Keratinocyte (primary cell): ENCODE data around the gene B3GALT6. TPM values are rescaled to one million over a fixed set of nuclear protein-coding genes. Genes with fewer than 3 reads are reported as not detected.

Source experiments
- DNase-seq: peaks from one replicate; pipeline ENCODE4 v3.0.0-alpha.2; 2011; ENCODE audit warnings: low read depth, missing footprints, low spot score
- FAIRE-seq: peaks from 2 replicates; lab custom pipeline; 2011; peaks lifted over from hg19 to GRCh38; lab: Jason Lieb, UNC
- H2AFZ ChIP-seq: 2 replicates; pipeline ENCODE4 v1.6.0; 2012; ENCODE audit warnings: low read length, control low read depth, inconsistent platforms; ENCODE audit not compliant: control insufficient read depth
- H3K27ac ChIP-seq: 2 replicates; pipeline ENCODE4 v1.5.1; 2011; ENCODE audit warnings: low read length; ENCODE audit not compliant: control insufficient read depth, insufficient read depth
- H3K27me3 ChIP-seq: 3 replicates; pipeline ENCODE4 v1.6.0; 2011; ENCODE audit warnings: low read length; ENCODE audit not compliant: control insufficient read depth, insufficient read depth; ENCODE audit errors: extremely low read depth
- H3K36me3 ChIP-seq, 2 experiments: 2 replicates in 1 of 2; 3 replicates in 1 of 2; pipeline ENCODE4 v1.5.1; 2011; ENCODE audit warnings: low read length in 2 of 2, mild to moderate bottlenecking in 1 of 2; ENCODE audit not compliant: control insufficient read depth in 2 of 2, insufficient read depth in 2 of 2; ENCODE audit errors: extremely low read depth in 1 of 2
- H3K4me1 ChIP-seq: 3 replicates; pipeline ENCODE4 v1.5.1; 2011; ENCODE audit warnings: low read length; ENCODE audit not compliant: control insufficient read depth, insufficient read depth; ENCODE audit errors: extremely low read depth
- H3K4me2 ChIP-seq: 3 replicates; pipeline ENCODE4 v1.6.0; 2011; ENCODE audit warnings: low read depth, low read length; ENCODE audit not compliant: control insufficient read depth, insufficient read depth; ENCODE audit errors: extremely low read depth
- H3K4me3 ChIP-seq, 3 experiments: fragments of 200-600 bp in 1 of 3; sonication (generic) in 1 of 3; 2 replicates in 2 of 3; 3 replicates in 1 of 3; pipeline ENCODE4 v1.5.1; 2011 to 2016; ENCODE audit warnings: low read length in 3 of 3, mild to moderate bottlenecking in 3 of 3, control low read depth in 2 of 3, inconsistent platforms in 1 of 3, low read depth in 1 of 3, mixed read lengths in 1 of 3, mixed run types in 1 of 3, moderate library complexity in 1 of 3; ENCODE audit not compliant: control insufficient read depth in 2 of 3, insufficient read depth in 2 of 3; ENCODE audit errors: extremely low read depth in 1 of 3
- H3K79me2 ChIP-seq: 2 replicates; pipeline ENCODE4 v1.6.0; 2012; ENCODE audit warnings: low read length; ENCODE audit not compliant: control insufficient read depth, insufficient read depth
- H3K9ac ChIP-seq: 3 replicates; pipeline ENCODE4 v1.6.0; 2011; ENCODE audit warnings: low read length; ENCODE audit not compliant: control insufficient read depth, insufficient read depth; ENCODE audit errors: extremely low read depth
- H3K9me1 ChIP-seq: 3 replicates; pipeline ENCODE4 v1.6.0; 2011; ENCODE audit warnings: low read length; ENCODE audit not compliant: control insufficient read depth, insufficient read depth; ENCODE audit errors: extremely low read depth
- H3K9me3 ChIP-seq: 2 replicates; pipeline ENCODE4 v1.5.1; 2012; ENCODE audit warnings: low read depth, low read length; ENCODE audit not compliant: control insufficient read depth
- H4K20me1 ChIP-seq: 3 replicates; pipeline ENCODE4 v1.6.0; 2011; ENCODE audit warnings: low read length; ENCODE audit not compliant: control insufficient read depth, insufficient read depth; ENCODE audit errors: extremely low read depth
- CTCF ChIP-seq, 3 experiments: IDR thresholded peaks in 1 of 3; conservative IDR thresholded peaks in 1 of 3; optimal IDR thresholded peaks in 1 of 3; 2 replicates in 2 of 3; 3 replicates in 1 of 3; pipeline versions ENCODE3 to v1.5.1; 2011; ENCODE audit warnings: low read length in 3 of 3, mild to moderate bottlenecking in 3 of 3, moderate library complexity in 2 of 3, control low read depth in 1 of 3, inconsistent platforms in 1 of 3; ENCODE audit not compliant: insufficient read depth in 2 of 3; ENCODE audit errors: extremely low read depth in 1 of 3
- EZH2 ChIP-seq: IDR thresholded peaks from one replicate; pipeline ENCODE4 v1.6.1; 2012; ENCODE audit warnings: inconsistent platforms, mild to moderate bottlenecking, low read length, moderate library complexity
- dilution Hi-C: fragments of 300-500 bp; cut with MboI; formaldehyde crosslinking; loops from one replicate; pipeline ENCODE4 v1.7.0; 2020; ENCODE audit warnings: low sequenced_read_pairs; ENCODE audit not compliant: extremely low pct_ligation_motif_present
- polyA plus RNA-seq, 5 experiments: library from polyadenylated mRNA; depleted of rRNA in 3 of 5; stranded (reverse) in 3 of 5; stranded (forward) in 1 of 5; unstranded in 1 of 5; fragments of >200 nt; gene quantifications; 1 replicate in 1 of 5; 2 replicates in 3 of 5; 3 replicates in 1 of 5; pipeline versions ENCODE4 v1.2.1 to v1.2.3, GENCODE V29; 2011 to 2012; ENCODE audit warnings: missing spikeins in 2 of 5, low read depth in 1 of 5, low replicate concordance in 1 of 5

B3GALT6 gene
- polyA plus RNA-seq, 1 donor (not counting 4 experiments of a cell fraction or from before 2014, with no cell fraction given), result 6.8 TPM

GRCh38 chr1:1211541-1212441, 20.2 kb upstream of the B3GALT6 start:
- Histone ChIP-seq H4K20me1 (no peaks in the 10 kb centered on the region), H3K36me3 (peaks cover 0 to 5% of the 10 kb centered on the region in 2 experiments), H3K4me1 (peaks cover under 1% of the 10 kb centered on the region), H3K9me1 (peaks cover 2% of the 10 kb centered on the region), H3K9me3 (no peaks in the 10 kb centered on the region), H3K9ac (no peak overlapping the region), H3K79me2 (no peaks in the 10 kb centered on the region), H3K4me3 (no peak overlapping the region), H3K27ac (no peak overlapping the region), H3K27me3 (peaks cover 8% of the 10 kb centered on the region), H3K4me2 (no peak overlapping the region), H2AFZ (no peak overlapping the region)
- DNase-seq (no peak), FAIRE-seq (no peak)
- dilution Hi-C loops, result no loop called here
- TF ChIP-seq EZH2 (no peak), CTCF (optimal IDR thresholded peaks at IDR 0.05 in 1 of 3, IDR thresholded peaks at IDR 0.05 in 1 of 3, conservative IDR thresholded peaks at IDR 0.05 in 1 of 3; ENCODE audit: extremely low read depth in 1 of 3, insufficient read depth in 2 of 3, low read length in 3 of 3) (no peak)

GRCh38 chr1:1212780-1213344, 19.2 kb upstream of the B3GALT6 start:
- Histone ChIP-seq H2AFZ (no peak overlapping the region), H3K9ac (no peak overlapping the region), H3K9me3 (no peaks in the 10 kb centered on the region), H3K27ac (no peak overlapping the region), H3K79me2 (no peaks in the 10 kb centered on the region), H3K9me1 (peaks cover 2% of the 10 kb centered on the region), H3K27me3 (no peaks in the 10 kb centered on the region), H3K4me1 (peaks cover 4% of the 10 kb centered on the region), H3K4me3 (no peak overlapping the region), H3K4me2 (no peak overlapping the region), H4K20me1 (no peaks in the 10 kb centered on the region), H3K36me3 (peaks cover 5% of the 10 kb centered on the region in 2 experiments)
- dilution Hi-C loops, result no loop called here
- FAIRE-seq, result no peak
- TF ChIP-seq CTCF (optimal IDR thresholded peaks at IDR 0.05 in 1 of 3, IDR thresholded peaks at IDR 0.05 in 1 of 3, conservative IDR thresholded peaks at IDR 0.05 in 1 of 3; ENCODE audit: extremely low read depth in 1 of 3, insufficient read depth in 2 of 3, low read length in 3 of 3) (no peak), EZH2 (no peak)
- DNase-seq, result no peak
